ENCODE data around the gene TBX10. TPM values are rescaled to one million over a fixed set of nuclear protein-coding genes. Genes with fewer than 3 reads are reported as not detected.

The TBX10 gene
- total and polyA plus RNA-seq, 2 of the 8 experiments (the other 6 are each of a cell fraction or from before 2014, with no cell fraction given): 0.09 TPM; not detected in 1

DNA sequence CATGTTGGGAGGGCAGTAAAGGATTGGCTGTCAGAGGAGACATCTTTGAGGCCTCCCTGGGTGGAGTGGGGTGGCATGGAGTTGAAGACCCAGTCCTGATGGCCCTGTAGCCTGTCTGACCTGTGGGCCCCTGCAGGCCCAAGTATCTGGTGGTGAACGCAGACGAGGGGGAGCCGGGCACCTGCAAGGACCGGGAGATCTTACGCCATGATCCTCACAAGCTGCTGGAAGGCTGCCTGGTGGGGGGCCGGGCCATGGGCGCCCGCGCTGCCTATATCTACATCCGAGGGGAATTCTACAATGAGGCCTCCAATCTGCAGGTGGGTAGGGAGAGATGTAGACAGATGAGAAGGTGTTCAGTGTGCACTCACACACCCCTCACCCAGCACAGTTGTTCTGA lies 30.2 kb downstream of the TBX10 start:
- Histone ChIP-seq H4K91ac (replicated peaks; ENCODE audit: insufficient read length, low read length) (no peak overlapping the region), H3K79me1 (ENCODE audit: low read depth, low read length) (no peaks in the 10 kb centered on the region), H3K9me3 (ENCODE audit: insufficient read depth in 2 of 2, low read depth in 1 of 2, low read length in 1 of 2) (no peaks in the 10 kb centered on the region), H3K36me3 (ENCODE audit: control insufficient read depth in 2 of 4, insufficient read depth in 4 of 4, low read length in 3 of 4) (peaks cover 5 to 19% (median 12%) of the 10 kb centered on the region in 4 experiments; a peak in 7 of 8 replicates), H3K4me2 (ENCODE audit: insufficient read depth in 1 of 2, low read depth in 2 of 2, low read length in 2 of 2) (no peak overlapping the region), H3K18ac (ENCODE audit: extremely low read depth, low read length) (no peak overlapping the region), H4K5ac (ENCODE audit: insufficient read length, low read depth, low read length) (no peak overlapping the region), H2BK120ac (replicated peaks; ENCODE audit: low read depth, low read length) (no peak overlapping the region), H3K27me3 (replicated peaks in 1 of 4; ENCODE audit: control insufficient read depth in 3 of 4, extremely low read depth in 1 of 4, insufficient read depth in 3 of 4, low read length in 3 of 4) (peaks cover 0 to 4% (median 0%) of the 10 kb centered on the region in 4 experiments; a peak in 2 of 7 replicates), H3K27ac (ENCODE audit: low read depth, low read length) (no peak overlapping the region), H3K4ac (replicated peaks; ENCODE audit: insufficient read length, low read depth, low read length) (no peak overlapping the region), H3K79me2 (ENCODE audit: control insufficient read depth in 1 of 2, insufficient read depth in 2 of 2, low read length in 2 of 2) (peaks cover 0 to 8% of the 10 kb centered on the region in 2 experiments; a peak in 1 of 4 replicates), H2AFZ (ENCODE audit: low read length) (no peak overlapping the region), H3K14ac (ENCODE audit: insufficient read length) (no peak overlapping the region), H2BK12ac (ENCODE audit: low read depth, low read length) (no peak overlapping the region), H2AK5ac (ENCODE audit: low read depth, low read length) (no peak overlapping the region), H3K4me3 (ENCODE audit: extremely low read depth in 1 of 4, insufficient read depth in 2 of 4, low read depth in 3 of 4, low read length in 4 of 4) (no peak overlapping the region), H4K8ac (ENCODE audit: extremely low read depth, insufficient read depth, low read length) (no peak overlapping the region), H3K4me1 (replicated peaks in 1 of 4; ENCODE audit: control insufficient read depth in 3 of 4, insufficient read depth in 4 of 4, low read length in 3 of 4) (peaks cover 3 to 32% (median 19%) of the 10 kb centered on the region in 4 experiments), H3K23me2 (ENCODE audit: low read depth, low read length) (peaks cover 9% of the 10 kb centered on the region; the same call in 1 of the 2 replicates), H4K20me1 (replicated peaks in 1 of 2; ENCODE audit: control insufficient read depth in 1 of 2, insufficient read depth in 2 of 2, low read length in 2 of 2) (peaks cover 0 to 4% of the 10 kb centered on the region in 2 experiments), H3K23ac (ENCODE audit: insufficient read length) (no peak overlapping the region), H2BK20ac (ENCODE audit: low read length) (no peak overlapping the region), H2BK5ac (ENCODE audit: low read depth, low read length) (no peak overlapping the region), H2BK15ac (ENCODE audit: low read length) (no peak overlapping the region), H3K56ac (replicated peaks; ENCODE audit: insufficient read length, low read depth, low read length) (no peak overlapping the region), H3K9ac (replicated peaks in 1 of 4; ENCODE audit: extremely low read depth in 1 of 4, low read depth in 3 of 4, low read length in 3 of 4) (no peak overlapping the region)
- CTCF ChIA-PET (ENCODE audit: partially characterized antibody): interaction anchor here (1.1 to 1.5 kb wide), 5 partner anchors 18 to 37 kb away, joined by 3 to 7 read pairs (median 4); no protein-coding TSS in a partner anchor
- POLR2A ChIA-PET (ENCODE audit: partially characterized antibody): interaction anchor here (0.9 to 2.7 kb wide), 9 partner anchors 11 to 25 kb away, joined by 3 to 17 read pairs (median 4); partner anchors contain the start of gene GSTP1
- TF ChIP-seq HDAC6 (IDR thresholded peaks at IDR 0.05; ENCODE audit: low read depth, low read length) (no peak), NRF1 (IDR thresholded peaks at IDR 0.05; ENCODE audit: low read depth, low read length) (no peak), RBBP5 (IDR thresholded peaks at IDR 0.05; ENCODE audit: borderline replicate concordance, low read depth, low read length) (no peak)
- TF ChIP-seq, protein P1, sequence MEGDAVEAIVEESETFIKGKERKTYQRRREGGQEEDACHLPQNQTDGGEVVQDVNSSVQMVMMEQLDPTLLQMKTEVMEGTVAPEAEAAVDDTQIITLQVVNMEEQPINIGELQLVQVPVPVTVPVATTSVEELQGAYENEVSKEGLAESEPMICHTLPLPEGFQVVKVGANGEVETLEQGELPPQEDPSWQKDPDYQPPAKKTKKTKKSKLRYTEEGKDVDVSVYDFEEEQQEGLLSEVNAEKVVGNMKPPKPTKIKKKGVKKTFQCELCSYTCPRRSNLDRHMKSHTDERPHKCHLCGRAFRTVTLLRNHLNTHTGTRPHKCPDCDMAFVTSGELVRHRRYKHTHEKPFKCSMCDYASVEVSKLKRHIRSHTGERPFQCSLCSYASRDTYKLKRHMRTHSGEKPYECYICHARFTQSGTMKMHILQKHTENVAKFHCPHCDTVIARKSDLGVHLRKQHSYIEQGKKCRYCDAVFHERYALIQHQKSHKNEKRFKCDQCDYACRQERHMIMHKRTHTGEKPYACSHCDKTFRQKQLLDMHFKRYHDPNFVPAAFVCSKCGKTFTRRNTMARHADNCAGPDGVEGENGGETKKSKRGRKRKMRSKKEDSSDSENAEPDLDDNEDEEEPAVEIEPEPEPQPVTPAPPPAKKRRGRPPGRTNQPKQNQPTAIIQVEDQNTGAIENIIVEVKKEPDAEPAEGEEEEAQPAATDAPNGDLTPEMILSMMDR (IDR thresholded peaks at IDR 0.05; ENCODE audit: control extremely low read depth in 1 of 3, insufficient read depth in 1 of 3, low read depth in 1 of 3, low read length in 3 of 3): no peak
- FAIRE-seq (no peak), DNase-seq (ENCODE audit: low read depth in 1 of 2, low spot score in 2 of 2) (no peak)
- 93% methylated on average over 10 of the region's 10 CpGs; no CpG with 5 or more reads in 1 of the 2 experiments for WGBS, 2 experiments (ENCODE audit: extremely low coverage in 1 of 2, insufficient coverage in 1 of 2, insufficient read length in 1 of 2, insufficient replicate concordance in 2 of 2, low coverage in 1 of 2, low lambda C conversion rate in 2 of 2, missing lambda C conversion rate in 1 of 2)
